OCI-LY7 (cell line): Measurements from ENCODE around the gene CD93.

ENCODE experiments used
- CTCF ChIP-seq: fragments of 200-600 bp; sonication (generic); conservative IDR thresholded peaks from 2 replicates; pipeline ENCODE4 v1.5.1; 2014; ENCODE audit warnings: mild to moderate bottlenecking, antibody characterized with exemption, low read length, moderate library complexity, mixed read lengths
- EZH2phosphoT487 ChIP-seq: fragments of 200-600 bp; sonication (generic); IDR thresholded peaks from 2 replicates; pipeline ENCODE4 v1.6.1; 2018; ENCODE audit warnings: low read depth, borderline replicate concordance, mild to moderate bottlenecking, mixed run types, antibody characterized with exemption, low read length, moderate library complexity, mixed read lengths

DNA sequence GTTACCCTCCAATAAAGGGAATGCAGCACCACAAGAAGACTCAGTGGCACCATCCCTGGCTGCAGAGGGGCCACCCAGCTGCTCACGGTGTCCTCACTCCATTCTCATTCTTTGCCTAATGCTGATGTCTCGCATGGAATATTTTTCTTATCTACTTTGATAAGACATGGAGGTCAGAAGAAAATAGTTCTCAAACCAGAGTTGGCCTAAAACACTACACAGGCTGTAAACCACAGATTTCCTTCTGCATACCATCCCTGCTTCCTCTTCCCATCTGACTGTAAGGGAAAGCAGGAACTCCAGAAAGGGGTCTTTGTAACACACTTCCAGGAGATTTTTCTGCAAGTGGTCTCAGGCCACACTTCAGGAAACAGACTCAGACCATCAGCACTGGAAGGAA lies 43.1 kb upstream of the CD93 start:
- TF ChIP-seq CTCF (no peak), EZH2phosphoT487 (no peak)
